Measurements from ENCODE around the gene CD38.

Gene CD38

GRCh38 chr4:15836362-15836761 lies 58.2 kb downstream of the CD38 start:
- TF ChIP-seq FOXM1 (IDR thresholded peaks at IDR 0.05; ENCODE audit: borderline replicate concordance, low read depth) (no peak), ZBTB7A (IDR thresholded peaks at IDR 0.05; ENCODE audit: low read depth) (no peak), CEBPB (IDR thresholded peaks at IDR 0.05) (no peak), USF1 (IDR thresholded peaks at IDR 0.05) (no peak), YY1 (IDR thresholded peaks at IDR 0.05; ENCODE audit: low read depth) (no peak), REST (IDR thresholded peaks at IDR 0.05; ENCODE audit: low read depth) (no peak), EP300 (IDR thresholded peaks at IDR 0.05; ENCODE audit: borderline replicate concordance) (no peak), TCF12 (IDR thresholded peaks at IDR 0.05; ENCODE audit: low read depth) (no peak), EGR1 (IDR thresholded peaks at IDR 0.05) (no peak), CREB1 (IDR thresholded peaks at IDR 0.05; ENCODE audit: low read depth) (no peak), TAF1 (IDR thresholded peaks at IDR 0.05; ENCODE audit: low read depth) (no peak), MAX (IDR thresholded peaks at IDR 0.05) (no peak), TEAD4 (IDR thresholded peaks at IDR 0.05) (no peak), RAD21 (IDR thresholded peaks at IDR 0.05; ENCODE audit: low read depth) (no peak), NFIC (IDR thresholded peaks at IDR 0.05) (no peak)

DNA sequence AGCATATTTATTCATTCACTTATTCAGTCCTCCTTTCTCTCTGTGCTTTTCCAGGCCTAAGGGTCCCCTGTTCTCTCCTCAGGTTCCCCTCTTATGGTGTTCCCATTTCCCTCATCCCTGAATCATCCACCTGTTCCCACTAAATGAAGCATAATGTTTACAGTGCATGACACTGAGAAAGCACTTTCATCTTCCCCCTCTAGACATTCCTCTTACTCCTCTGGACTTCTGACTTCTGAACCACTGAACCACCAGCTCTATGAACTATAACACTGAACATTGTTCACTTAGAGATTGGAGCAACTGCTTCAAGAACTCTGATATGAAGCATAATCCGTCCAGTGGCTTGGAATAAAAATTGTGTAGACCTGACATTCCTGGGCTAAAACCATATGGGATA lies 59.5 kb downstream of the CD38 start:
- TF ChIP-seq CREB1 (IDR thresholded peaks at IDR 0.05; ENCODE audit: low read depth) (no peak), USF1 (IDR thresholded peaks at IDR 0.05) (no peak), CEBPB (IDR thresholded peaks at IDR 0.05) (no peak), TEAD4 (IDR thresholded peaks at IDR 0.05) (no peak), RAD21 (IDR thresholded peaks at IDR 0.05; ENCODE audit: low read depth) (no peak), EP300 (IDR thresholded peaks at IDR 0.05; ENCODE audit: borderline replicate concordance) (no peak), FOXM1 (IDR thresholded peaks at IDR 0.05; ENCODE audit: borderline replicate concordance, low read depth) (no peak), TCF12 (IDR thresholded peaks at IDR 0.05; ENCODE audit: low read depth) (no peak)

DNA sequence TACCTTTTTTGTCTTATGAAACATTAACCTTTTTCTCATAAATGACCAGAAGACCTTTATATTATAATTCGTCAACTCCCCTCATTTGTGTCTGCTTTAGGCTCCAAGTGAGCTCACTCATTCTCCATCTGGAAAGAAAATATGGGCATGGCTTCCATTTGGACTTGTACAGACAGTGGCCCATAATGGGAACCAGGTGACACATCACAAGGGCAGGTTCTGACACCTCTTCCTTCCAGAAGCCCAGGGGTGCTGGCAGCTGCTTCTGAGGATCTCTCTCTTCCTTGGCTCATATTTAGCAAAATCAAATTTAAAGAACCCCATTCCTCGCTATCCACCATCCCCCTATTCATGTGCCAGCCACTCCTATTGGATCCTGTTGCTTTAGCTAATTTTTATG lies 69.6 kb downstream of the CD38 start:
- TF ChIP-seq YY1 (IDR thresholded peaks at IDR 0.05; ENCODE audit: low read depth) (no peak), TEAD4 (IDR thresholded peaks at IDR 0.05) (no peak), USF1 (IDR thresholded peaks at IDR 0.05) (no peak), RAD21 (IDR thresholded peaks at IDR 0.05; ENCODE audit: low read depth) (no peak), CEBPB (IDR thresholded peaks at IDR 0.05) (no peak), TAF1 (IDR thresholded peaks at IDR 0.05; ENCODE audit: low read depth) (no peak), MAX (IDR thresholded peaks at IDR 0.05) (no peak), TCF12 (IDR thresholded peaks at IDR 0.05; ENCODE audit: low read depth) (no peak), CREB1 (IDR thresholded peaks at IDR 0.05; ENCODE audit: low read depth) (no peak), EP300 (IDR thresholded peaks at IDR 0.05; ENCODE audit: borderline replicate concordance) (no peak), ZBTB7A (IDR thresholded peaks at IDR 0.05; ENCODE audit: low read depth) (no peak), EGR1 (IDR thresholded peaks at IDR 0.05) (no peak), NFIC (IDR thresholded peaks at IDR 0.05) (no peak), REST (IDR thresholded peaks at IDR 0.05; ENCODE audit: low read depth) (no peak), FOXM1 (IDR thresholded peaks at IDR 0.05; ENCODE audit: borderline replicate concordance, low read depth) (no peak)

- no peak for TF ChIP-seq RAD21 (IDR thresholded peaks at IDR 0.05; ENCODE audit: low read depth)
- no peak for TF ChIP-seq REST (IDR thresholded peaks at IDR 0.05; ENCODE audit: low read depth)
Measured at GRCh38 chr4:15848191-15848842, 70.2 kb downstream of the CD38 start.

All from Ishikawa (cell line).